ENCODE results near the gene LRCH3. TPM values are rescaled to one million over a fixed set of nuclear protein-coding genes. Genes with fewer than 3 reads are reported as not detected.
"Not testable (repeated sequence)": the region's sequence is repeated elsewhere in the genome, so short reads cannot be mapped to it uniquely, and the experiment has no call there.

Gene LRCH3
- total RNA-seq, 2 donors from 2014 or later = 26.7 to 29.0 TPM

DNA sequence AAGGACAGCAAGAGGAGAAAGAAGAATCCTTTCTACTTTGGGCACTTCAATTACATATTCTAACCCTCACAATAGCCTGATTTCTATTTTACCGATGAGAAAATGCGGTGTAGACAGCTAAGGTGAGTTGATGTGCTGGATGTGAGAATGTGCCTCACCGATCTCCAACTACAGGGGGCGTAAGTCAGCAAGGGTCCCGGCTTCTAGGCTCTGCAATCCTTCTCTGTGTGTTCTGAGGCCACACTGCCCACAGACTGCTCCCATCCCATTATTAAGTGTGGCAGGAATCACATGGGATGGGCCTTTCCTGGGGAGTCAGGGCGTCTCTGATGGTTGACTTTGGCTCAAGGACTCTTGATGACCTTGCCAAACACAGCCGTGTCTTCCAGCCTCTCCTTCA, 135.4 kb downstream of the LRCH3 start:
- H3K4me1 ChIP-seq = no peaks in the 10 kb centered on the region
- ATAC-seq (no peak), DNase-seq (no peak)
- no peaks in the 10 kb centered on the region for H3K27me3 ChIP-seq
- no peak overlapping the region for H3K27ac ChIP-seq
- WGBS, 2 donors = 52 to 60% methylated on average over 7 of the region's 7 CpGs
- H3K36me3 ChIP-seq (replicated peaks in 1 of 2; ENCODE audit: insufficient read depth in 1 of 2, low read depth in 2 of 2) = no peaks in the 10 kb centered on the region
- H3K4me3 ChIP-seq = no peak overlapping the region
- intact Hi-C loops (cut with DNase I) = no loop called here
- no peaks in the 10 kb centered on the region for H3K9me3 ChIP-seq
- TF ChIP-seq, protein P1, sequence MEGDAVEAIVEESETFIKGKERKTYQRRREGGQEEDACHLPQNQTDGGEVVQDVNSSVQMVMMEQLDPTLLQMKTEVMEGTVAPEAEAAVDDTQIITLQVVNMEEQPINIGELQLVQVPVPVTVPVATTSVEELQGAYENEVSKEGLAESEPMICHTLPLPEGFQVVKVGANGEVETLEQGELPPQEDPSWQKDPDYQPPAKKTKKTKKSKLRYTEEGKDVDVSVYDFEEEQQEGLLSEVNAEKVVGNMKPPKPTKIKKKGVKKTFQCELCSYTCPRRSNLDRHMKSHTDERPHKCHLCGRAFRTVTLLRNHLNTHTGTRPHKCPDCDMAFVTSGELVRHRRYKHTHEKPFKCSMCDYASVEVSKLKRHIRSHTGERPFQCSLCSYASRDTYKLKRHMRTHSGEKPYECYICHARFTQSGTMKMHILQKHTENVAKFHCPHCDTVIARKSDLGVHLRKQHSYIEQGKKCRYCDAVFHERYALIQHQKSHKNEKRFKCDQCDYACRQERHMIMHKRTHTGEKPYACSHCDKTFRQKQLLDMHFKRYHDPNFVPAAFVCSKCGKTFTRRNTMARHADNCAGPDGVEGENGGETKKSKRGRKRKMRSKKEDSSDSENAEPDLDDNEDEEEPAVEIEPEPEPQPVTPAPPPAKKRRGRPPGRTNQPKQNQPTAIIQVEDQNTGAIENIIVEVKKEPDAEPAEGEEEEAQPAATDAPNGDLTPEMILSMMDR (IDR thresholded peaks at IDR 0.05) = no peak
- no peak for TF ChIP-seq POLR2A (IDR thresholded peaks at IDR 0.05)

DNA sequence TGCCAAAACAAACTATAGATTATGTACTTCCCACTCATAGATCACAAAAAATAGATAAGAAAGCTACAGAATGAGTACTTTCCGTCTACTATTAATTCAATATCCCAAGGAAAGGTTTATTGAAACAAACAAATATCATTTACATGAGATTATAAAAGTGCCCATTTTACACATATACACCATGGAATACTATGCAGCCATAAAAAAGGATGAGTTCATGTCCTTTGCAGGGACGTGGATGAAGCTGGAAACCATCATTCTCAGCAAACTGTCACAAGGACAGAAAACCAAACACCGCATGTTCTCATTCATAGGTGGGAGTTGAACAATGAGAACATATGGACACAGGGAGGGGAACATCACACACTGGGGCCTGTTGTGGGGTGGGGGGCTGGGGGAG, 136.5 kb downstream of the LRCH3 start:
- H3K4me1 ChIP-seq; H3K27me3 ChIP-seq; H3K36me3 ChIP-seq (replicated peaks in 1 of 2; ENCODE audit: insufficient read depth in 1 of 2, low read depth in 2 of 2); H3K9me3 ChIP-seq; DNase-seq; H3K27ac ChIP-seq; intact Hi-C loops (cut with DNase I); ATAC-seq; H3K4me3 ChIP-seq: not testable (repeated sequence)
- 95 to 96% methylated on average over 3 of the region's 3 CpGs for WGBS, 2 donors

DNA sequence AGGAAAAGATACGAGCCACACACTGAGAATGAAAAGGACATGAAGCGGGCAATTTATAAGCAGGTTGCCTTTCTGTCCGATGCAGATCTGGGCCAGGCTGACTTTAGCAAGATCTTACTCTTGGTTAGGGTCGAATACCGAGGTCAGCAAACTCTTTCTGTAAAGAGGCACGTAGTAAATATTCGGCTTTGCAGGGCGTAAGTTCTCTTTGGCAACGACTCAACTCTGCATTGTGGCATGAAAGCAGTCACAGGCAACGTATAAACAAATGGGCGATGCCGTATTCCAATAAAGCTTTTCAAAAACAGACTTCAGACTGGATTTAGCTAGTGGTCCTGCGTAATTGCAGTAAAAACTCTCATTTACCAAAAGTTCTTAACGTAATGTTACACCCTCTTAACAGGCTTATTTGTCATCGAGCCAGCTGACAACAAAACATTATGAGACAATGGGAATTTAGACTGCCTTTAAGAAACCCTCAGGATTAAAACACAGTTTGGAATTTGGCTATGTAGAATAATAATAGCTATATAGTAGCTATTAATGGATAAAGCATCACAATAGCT, 145.8 kb downstream of the LRCH3 start:
- WGBS, 2 donors = 83 to 87% methylated on average over 15 of the region's 15 CpGs
- H3K27ac ChIP-seq = no peak overlapping the region
- DNase-seq = no peak
- no peaks in the 10 kb centered on the region for H3K36me3 ChIP-seq (replicated peaks in 1 of 2; ENCODE audit: insufficient read depth in 1 of 2, low read depth in 2 of 2)
- no peaks in the 10 kb centered on the region for H3K9me3 ChIP-seq
- H3K4me3 ChIP-seq = no peak overlapping the region
- H3K4me1 ChIP-seq = no peaks in the 10 kb centered on the region
- intact Hi-C loops (cut with DNase I) = no loop called here
- H3K27me3 ChIP-seq = no peaks in the 10 kb centered on the region
- ATAC-seq = no peak
- TF ChIP-seq POLR2A (IDR thresholded peaks at IDR 0.05) = no peak
- TF ChIP-seq, protein P1 (IDR thresholded peaks at IDR 0.05) = no peak

Small RNAs within 50 kb of the gene (small RNA-seq; reads per million reads assigned to genes)
- not detected for gene RNU6-858P

Other genes with a start within 250 kb of the LRCH3 start
- gene BDH1, start 235.3 kb upstream of the LRCH3 start, total RNA-seq = 1 to 10 TPM; 2.3 to 9.1 TPM
- gene RUBCN, start 54.4 kb upstream of the LRCH3 start, total RNA-seq = 10 to 100 TPM; 23.1 to 33.0 TPM
- 10 to 100 TPM; 13.8 to 16.3 TPM for gene FYTTD1, start 41.4 kb upstream of the LRCH3 start, total RNA-seq
- gene RPL35A, start 158.9 kb downstream of the LRCH3 start, total RNA-seq = 100 to 1,000 TPM; 156 to 462 TPM
- gene LMLN, start 169.0 kb downstream of the LRCH3 start, total RNA-seq = 1 to 10 TPM; 1.6 to 4.4 TPM